CD14-positive monocyte (primary cell): ENCODE data around the gene EXOC6B. TPM values are rescaled to one million over a fixed set of nuclear protein-coding genes. Genes with fewer than 3 reads are reported as not detected.

ENCODE experiments used
- DNase-seq, 3 donors: peaks; one replicate each; pipeline ENCODE4 v3.0.0-alpha.2; 2011 to 2022
- H2AFZ ChIP-seq: 2 replicates; pipeline ENCODE4 v1.6.0; 2012; ENCODE audit warnings: mild to moderate bottlenecking, low read depth, low read length, inconsistent platforms; ENCODE audit not compliant: insufficient read depth, poor library complexity, severe bottlenecking
- H3K27ac ChIP-seq, 2 donors: 1 replicate in 1 of 2; 2 replicates in 1 of 2; pipeline ENCODE4 v1.5.1; 2012 to 2013; ENCODE audit warnings: low read length in 2 of 2, control low read depth in 1 of 2, inconsistent platforms in 1 of 2, low read depth in 1 of 2, mild to moderate bottlenecking in 1 of 2
- H3K27me3 ChIP-seq, 2 donors: one replicate each; pipeline versions ENCODE4 v1.6.0 to v1.6.1; 2011 to 2013; ENCODE audit warnings: low read length in 2 of 2; ENCODE audit not compliant: control insufficient read depth in 2 of 2, insufficient read depth in 2 of 2
- H3K36me3 ChIP-seq, 2 donors: replicated peaks in 1 of 2; 1 replicate in 1 of 2; 2 replicates in 1 of 2; pipeline versions ENCODE4 v1.5.1 to v1.6.1; 2012 to 2013; ENCODE audit warnings: low read length in 2 of 2, control low read depth in 1 of 2, inconsistent platforms in 1 of 2, mild to moderate bottlenecking in 1 of 2; ENCODE audit not compliant: insufficient read depth in 2 of 2, control insufficient read depth in 1 of 2
- H3K4me1 ChIP-seq, 2 donors: 1 replicate in 1 of 2; 2 replicates in 1 of 2; pipeline versions ENCODE4 v1.5.1 to v1.6.1; 2012 to 2013; ENCODE audit warnings: low read length in 2 of 2, control low read depth in 1 of 2, inconsistent platforms in 1 of 2, mild to moderate bottlenecking in 1 of 2, moderate library complexity in 1 of 2; ENCODE audit not compliant: insufficient read depth in 2 of 2, control insufficient read depth in 1 of 2
- H3K4me2 ChIP-seq: replicated peaks from 2 replicates; pipeline ENCODE3; 2012; ENCODE audit warnings: low read length, moderate library complexity, mild to moderate bottlenecking; ENCODE audit not compliant: poor library complexity, severe bottlenecking; ENCODE audit errors: extremely low read depth
- H3K4me3 ChIP-seq, 3 experiments: fragments of 200-600 bp in 1 of 3; sonication (generic) in 1 of 3; replicated peaks in 1 of 3; 1 replicate in 2 of 3; 2 replicates in 1 of 3; pipeline ENCODE4 v1.5.1; 2011 to 2013; ENCODE audit warnings: low read length in 3 of 3, mild to moderate bottlenecking in 3 of 3, control low read depth in 2 of 3, low read depth in 2 of 3, inconsistent platforms in 1 of 3, moderate library complexity in 1 of 3
- H3K79me2 ChIP-seq: 2 replicates; pipeline ENCODE4 v1.6.0; 2012; ENCODE audit warnings: mild to moderate bottlenecking, control low read depth, inconsistent platforms, low read length, moderate library complexity; ENCODE audit not compliant: insufficient read depth
- H3K9ac ChIP-seq: 2 replicates; pipeline ENCODE4 v1.6.0; 2017; ENCODE audit warnings: low read length, mild to moderate bottlenecking; ENCODE audit not compliant: insufficient read depth, poor library complexity, severe bottlenecking
- H3K9me3 ChIP-seq, 2 donors: replicated peaks in 1 of 2; 1 replicate in 1 of 2; 2 replicates in 1 of 2; pipeline versions ENCODE4 v1.5.1 to v1.6.1; 2012 to 2013; ENCODE audit warnings: low read length in 2 of 2, control low read depth in 1 of 2; ENCODE audit not compliant: control insufficient read depth in 1 of 2, insufficient read depth in 1 of 2
- H4K20me1 ChIP-seq: 2 replicates; pipeline ENCODE4 v1.6.0; 2012; ENCODE audit warnings: mild to moderate bottlenecking, low read length, control low read depth, moderate library complexity; ENCODE audit not compliant: insufficient read depth
- H3K27ac Mint-ChIP-seq, 7 donors: one replicate each; pipeline ENCODE4 v1.8.0; 2020; ENCODE audit warnings: mild to moderate bottlenecking in 7 of 7, mixed read lengths in 7 of 7, moderate library complexity in 6 of 7, inconsistent platforms in 2 of 7
- H3K27me3 Mint-ChIP-seq, 3 donors: one replicate each; pipeline ENCODE4 v1.8.0; 2021 to 2022; ENCODE audit warnings: low read depth in 3 of 3, mild to moderate bottlenecking in 3 of 3, mixed read lengths in 3 of 3, moderate library complexity in 3 of 3, inconsistent platforms in 1 of 3
- H3K36me3 Mint-ChIP-seq, 2 donors: one replicate each; pipeline ENCODE4 v1.8.0; 2020; ENCODE audit warnings: mixed read lengths in 2 of 2, inconsistent platforms in 1 of 2, mild to moderate bottlenecking in 1 of 2
- H3K4me1 Mint-ChIP-seq: one replicate; pipeline ENCODE4 v1.8.0; 2020; ENCODE audit warnings: mild to moderate bottlenecking, mixed read lengths
- H3K4me3 Mint-ChIP-seq, 2 donors: one replicate each; pipeline ENCODE4 v1.8.0; 2020; ENCODE audit warnings: mild to moderate bottlenecking in 2 of 2, mixed read lengths in 2 of 2, moderate library complexity in 1 of 2
- H3K9me3 Mint-ChIP-seq, 7 donors: one replicate each; pipeline ENCODE4 v1.8.0; 2020 to 2022; ENCODE audit warnings: mixed read lengths in 7 of 7, mild to moderate bottlenecking in 6 of 7, moderate library complexity in 6 of 7, inconsistent platforms in 2 of 7
- WGBS: methylation state at CpG from one replicate; pipeline ENCODE4 v1.1.5; 2013; ENCODE audit warnings: missing lambda C conversion rate; ENCODE audit not compliant: insufficient coverage; 5-methylcytosine and 5-hydroxymethylcytosine counted together
- intact Hi-C, 2 donors: fragments of 100-400 bp; cut with micrococcal nuclease; formaldehyde crosslinking; loops; one replicate each; pipeline versions ENCODE4 v1.15.0 to v1.15.1; 2023
- polyA plus RNA-seq, 3 donors: library from polyadenylated mRNA; depleted of rRNA in 1 of 3; unstranded in 2 of 3; stranded (reverse) in 1 of 3; fragments of 300-500 nt in 2 of 3; fragments of >200 nt in 1 of 3; fragmentation: Illumina TruSeq in 2 of 3; gene quantifications; 1 replicate in 2 of 3; 2 replicates in 1 of 3; pipeline ENCODE4 v1.2.3, GENCODE V29; 2012 to 2021
- TF ChIP-seq, protein P1 (sequence below): fragments of 200-600 bp; IDR thresholded peaks from one replicate; pipeline ENCODE4 v1.8.0; 2022; ENCODE audit warnings: antibody characterized with exemption, mild to moderate bottlenecking

The EXOC6B gene
- polyA plus RNA-seq, 3 donors, result 1.8 to 2.8 (median 2.1) TPM

- no peak overlapping the region for H3K9ac ChIP-seq
- WGBS, result no CpG with 5 or more reads among the region's 1 CpG
- H3K79me2 ChIP-seq, result no peaks in the 10 kb centered on the region
- no peak overlapping the region for H3K4me2 ChIP-seq
- no peaks in the 10 kb centered on the region for H3K36me3 ChIP-seq
- H3K27me3 ChIP-seq, result no peaks in the 10 kb centered on the region
- no peaks in the 10 kb centered on the region for H3K4me1 ChIP-seq
- H3K9me3 ChIP-seq, result peaks cover 8 to 15% of the 10 kb centered on the region in 2 donors
- intact Hi-C loops, result no loop called here
- H2AFZ ChIP-seq, result no peak overlapping the region
- no peak overlapping the region for H3K4me3 ChIP-seq
- no peaks in the 10 kb centered on the region for H3K4me1 Mint-ChIP-seq
- H4K20me1 ChIP-seq, result no peaks in the 10 kb centered on the region
- H3K27ac ChIP-seq, result no peak overlapping the region
- no peak overlapping the region for H3K4me3 Mint-ChIP-seq
- no peak overlapping the region for H3K27ac Mint-ChIP-seq
- H3K9me3 Mint-ChIP-seq, result peaks cover 3 to 31% (median 7%) of the 10 kb centered on the region in 7 donors
- TF ChIP-seq, protein P1, sequence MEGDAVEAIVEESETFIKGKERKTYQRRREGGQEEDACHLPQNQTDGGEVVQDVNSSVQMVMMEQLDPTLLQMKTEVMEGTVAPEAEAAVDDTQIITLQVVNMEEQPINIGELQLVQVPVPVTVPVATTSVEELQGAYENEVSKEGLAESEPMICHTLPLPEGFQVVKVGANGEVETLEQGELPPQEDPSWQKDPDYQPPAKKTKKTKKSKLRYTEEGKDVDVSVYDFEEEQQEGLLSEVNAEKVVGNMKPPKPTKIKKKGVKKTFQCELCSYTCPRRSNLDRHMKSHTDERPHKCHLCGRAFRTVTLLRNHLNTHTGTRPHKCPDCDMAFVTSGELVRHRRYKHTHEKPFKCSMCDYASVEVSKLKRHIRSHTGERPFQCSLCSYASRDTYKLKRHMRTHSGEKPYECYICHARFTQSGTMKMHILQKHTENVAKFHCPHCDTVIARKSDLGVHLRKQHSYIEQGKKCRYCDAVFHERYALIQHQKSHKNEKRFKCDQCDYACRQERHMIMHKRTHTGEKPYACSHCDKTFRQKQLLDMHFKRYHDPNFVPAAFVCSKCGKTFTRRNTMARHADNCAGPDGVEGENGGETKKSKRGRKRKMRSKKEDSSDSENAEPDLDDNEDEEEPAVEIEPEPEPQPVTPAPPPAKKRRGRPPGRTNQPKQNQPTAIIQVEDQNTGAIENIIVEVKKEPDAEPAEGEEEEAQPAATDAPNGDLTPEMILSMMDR, result no peak
- H3K36me3 Mint-ChIP-seq, result no peaks in the 10 kb centered on the region
- peaks cover 0 to 3% (median 2%) of the 10 kb centered on the region in 3 donors for H3K27me3 Mint-ChIP-seq
- no peak for DNase-seq
Observed at GRCh38 chr2:72185206-72185605, 640.6 kb downstream of the EXOC6B start.

- Histone ChIP-seq H3K4me2 (no peak overlapping the region), H3K9ac (no peak overlapping the region), H2AFZ (no peak overlapping the region), H3K79me2 (no peaks in the 10 kb centered on the region), H3K4me1 (no peaks in the 10 kb centered on the region), H3K27ac (no peak overlapping the region), H3K36me3 (no peaks in the 10 kb centered on the region), H4K20me1 (no peaks in the 10 kb centered on the region), H3K27me3 (no peaks in the 10 kb centered on the region), H3K4me3 (no peak overlapping the region), H3K9me3 (peaks cover 8 to 15% of the 10 kb centered on the region in 2 donors)
- DNase-seq, result no peak
- Mint-ChIP-seq H3K4me3 (no peak overlapping the region), H3K4me1 (no peaks in the 10 kb centered on the region), H3K36me3 (no peaks in the 10 kb centered on the region), H3K27ac (no peak overlapping the region), H3K9me3 (peaks cover 1 to 32% (median 5%) of the 10 kb centered on the region in 7 donors), H3K27me3 (peaks cover 0 to 2% (median 0%) of the 10 kb centered on the region in 3 donors)
- intact Hi-C loops, result no loop called here
- TF ChIP-seq, protein P1, result no peak
- no CpG with 5 or more reads among the region's 2 CpGs for WGBS
Observed at GRCh38 chr2:72183466-72183865, 642.4 kb downstream of the EXOC6B start.
